Stomach (tissue), 19 donors: ENCODE results near the gene OBSCN. TPM values are rescaled to one million over a fixed set of nuclear protein-coding genes. Genes with fewer than 3 reads are reported as not detected.

Source experiments
- DNase-seq, 2 donors: peaks; one replicate each; pipeline versions ENCODE4 v3.0.0 to v3.0.0-alpha.2; 2013 to 2019
- H3K27ac ChIP-seq, 5 donors: fragments of 200-600 bp in 4 of 5; sonication (generic) in 4 of 5; one replicate each; pipeline ENCODE4 v1.5.1; 2013 to 2019; ENCODE audit warnings: mild to moderate bottlenecking in 1 of 5, moderate library complexity in 1 of 5
- H3K27me3 ChIP-seq, 3 donors: fragments of 200-600 bp; sonication (generic); one replicate each; pipeline ENCODE4 v1.5.1; 2017 to 2019; ENCODE audit warnings: mixed run types in 1 of 3
- H3K36me3 ChIP-seq, 4 donors: fragments of 200-600 bp; sonication (generic); 1 replicate in 3 of 4; 2 replicates in 1 of 4; pipeline ENCODE4 v1.5.1; 2016 to 2019
- H3K4me1 ChIP-seq, 4 donors: fragments of 200-600 bp; sonication (generic); one replicate each; pipeline ENCODE4 v1.5.1; 2016 to 2019
- H3K4me3 ChIP-seq, 4 donors: fragments of 200-600 bp; sonication (generic) in 3 of 4; one replicate each; pipeline ENCODE4 v1.5.1; 2016 to 2019; ENCODE audit warnings: mild to moderate bottlenecking in 1 of 4
- H3K9me3 ChIP-seq, 4 donors: fragments of 200-600 bp; sonication (generic); one replicate each; pipeline ENCODE4 v1.5.1; 2016 to 2019
- CTCF ChIP-seq, 7 experiments: fragments of 450-650 bp in 4 of 7; fragments of 200-600 bp in 3 of 7; sonication (generic) in 3 of 7; IDR thresholded peaks; one replicate each; pipeline ENCODE4 v1.5.1; 2016 to 2019; ENCODE audit warnings: antibody characterized with exemption in 7 of 7, control low read depth in 2 of 7, mild to moderate bottlenecking in 1 of 7
- EP300 ChIP-seq: sonication (generic); formaldehyde crosslinking; IDR thresholded peaks from one replicate; pipeline ENCODE4 v1.6.1; 2017; ENCODE audit warnings: antibody characterized with exemption
- POLR2A ChIP-seq, 4 donors: fragments of 450-650 bp; IDR thresholded peaks; one replicate each; pipeline ENCODE4 v1.6.1; 2016; ENCODE audit warnings: antibody characterized with exemption in 4 of 4, control low read depth in 2 of 4, mild to moderate bottlenecking in 1 of 4, moderate library complexity in 1 of 4
- POLR2AphosphoS5 ChIP-seq, 3 donors: sonication (generic); formaldehyde crosslinking; IDR thresholded peaks; one replicate each; pipeline ENCODE4 v1.6.1; 2016; ENCODE audit warnings: antibody characterized with exemption in 3 of 3
- WGBS, 5 donors: extraction: QIAGEN DNeasy Blood & Tissue Kit in 3 of 5; methylation state at CpG; one replicate each; pipeline versions ENCODE4 v1.1.5 to v1.1.7; 2013 to 2018; 5-methylcytosine and 5-hydroxymethylcytosine counted together
- intact Hi-C: fragments of 100-400 bp; cut with DNase I; formaldehyde crosslinking; loops from one replicate; pipeline ENCODE4 v1.15.1; 2023; ENCODE audit warnings: low total_unique reads
- long read RNA-seq, 10 donors: transcript quantifications; one replicate each; lab custom pipeline, GENCODE V29; 2026
- polyA plus RNA-seq, 3 donors: library from polyadenylated mRNA; stranded (reverse); fragments of 200-250 nt; gene quantifications; one replicate each; pipeline ENCODE4 v1.2.3, GENCODE V29; 2013
- total RNA-seq, 5 donors: library from RNA; depleted of rRNA; stranded (reverse); fragments of >200 nt; gene quantifications; one replicate each; pipeline versions ENCODE4 v1.1.0 to v1.2.3, GENCODE V29; 2014 to 2016
- donor health status: healthy with polysubstance abuse.
- donor health status: Bipolar disorder and iron deficiency.
- donor health status: healthy.

Gene OBSCN
- total RNA-seq (100 to 1,000 TPM in 1 of 5 donors, 10 to 100 TPM in 4; 24.6 to 111 (median 39.1) TPM), polyA plus RNA-seq (10 to 100 TPM in 1 of 3 donors, 1 to 10 TPM in 2; 7.2 to 19.7 (median 7.7) TPM)
- long read RNA-seq, donor 1, result 0 reads
- long read RNA-seq, donor 2, partial matches to known transcripts, result 8 of 8 reads
- long read RNA-seq, donor 2, other reads (novel, unspliced or antisense), result 0 of 8 reads
- long read RNA-seq, donor 3, partial matches to known transcripts, result 0 of 1 reads
- long read RNA-seq, donor 3, other reads (novel, unspliced or antisense), result 0 of 1 reads
- long read RNA-seq, donor 4, partial matches to known transcripts, result 0 of 1 reads
- long read RNA-seq, donor 4, other reads (novel, unspliced or antisense), result 0 of 1 reads
- long read RNA-seq, donor 5, partial matches to known transcripts, result 0 of 2 reads
- long read RNA-seq, donor 5, other reads (novel, unspliced or antisense), result 0 of 2 reads
- long read RNA-seq, donor 6, result 0 reads
- long read RNA-seq, donor 7, partial matches to known transcripts, result 0 of 1 reads
- long read RNA-seq, donor 7, other reads (novel, unspliced or antisense), result 0 of 1 reads
- long read RNA-seq, donor 8, partial matches to known transcripts, result 5 of 6 reads
- long read RNA-seq, donor 8, other reads (novel, unspliced or antisense), result 0 of 6 reads
- long read RNA-seq, donor 9, partial matches to known transcripts, result 0 of 1 reads
- long read RNA-seq, donor 9, other reads (novel, unspliced or antisense), result 0 of 1 reads
- long read RNA-seq, donor 10, partial matches to known transcripts, result 0 of 1 reads
- long read RNA-seq, donor 10, other reads (novel, unspliced or antisense), result 0 of 1 reads

- H3K36me3 ChIP-seq, result no peaks in the 10 kb centered on the region
- TF ChIP-seq POLR2AphosphoS5 (IDR thresholded peaks at IDR 0.05), result no peak
- TF ChIP-seq CTCF (IDR thresholded peaks at IDR 0.05), result no peak
- no peak for TF ChIP-seq POLR2A (IDR thresholded peaks at IDR 0.05)
- no peak for TF ChIP-seq EP300
- intact Hi-C loops, result no loop called here
- H3K4me3 ChIP-seq, result no peak within 1 kb of the TSS
- no peak for DNase-seq
- H3K4me1 ChIP-seq, result peaks cover 8 to 11% (median 8%) of the 10 kb centered on the region in 4 donors
- peaks cover 0 to 64% (median 21%) of the 10 kb centered on the region in 3 donors for H3K27me3 ChIP-seq
- no peaks in the 10 kb centered on the region for H3K9me3 ChIP-seq
- H3K27ac ChIP-seq, result no peak within 1 kb of the TSS
- WGBS, 5 donors, result 32 to 47% (median 42%) methylated on average over 15 to 30 of the region's 30 CpGs
Measured at GRCh38 chr1:228207851-228208821, at the start of gene OBSCN. OBSCN (plus strand) TSS chr1:228208044; CDS start chr1:228211784, 3,740 bp downstream.

- no peak overlapping the region for H3K27ac ChIP-seq
- no peak for DNase-seq
- TF ChIP-seq CTCF (IDR thresholded peaks at IDR 0.05) (no peak), POLR2AphosphoS5 (IDR thresholded peaks at IDR 0.05) (no peak), POLR2A (IDR thresholded peaks at IDR 0.05) (no peak), EP300 (no peak)
- peaks cover 18 to 36% (median 20%) of the 10 kb centered on the region in 4 donors for H3K4me1 ChIP-seq
- WGBS, 5 donors, result 50 to 72% (median 69%) methylated on average over 49 to 98 of the region's 98 CpGs
- H3K36me3 ChIP-seq, result no peaks in the 10 kb centered on the region
- H3K4me3 ChIP-seq, result no peak overlapping the region
- H3K27me3 ChIP-seq, result peaks cover 0 to 18% (median 10%) of the 10 kb centered on the region in 3 donors
- H3K9me3 ChIP-seq, result no peaks in the 10 kb centered on the region
- intact Hi-C loops, result no loop called here
Measured at GRCh38 chr1:228158151-228159007, 49.5 kb upstream of the OBSCN start.

- DNase-seq, result no peak
- WGBS, 5 donors, result 82 to 93% (median 86%) methylated on average over 11 to 14 of the region's 14 CpGs
Measured at GRCh38 chr1:228159008-228159665, 48.7 kb upstream of the OBSCN start.

More at GRCh38 chr1:228159008-228159665, 48.7 kb upstream of the OBSCN start:
- TF ChIP-seq POLR2A (IDR thresholded peaks at IDR 0.05), result no peak
- TF ChIP-seq CTCF (IDR thresholded peaks at IDR 0.05), result no peak
- no peak for TF ChIP-seq POLR2AphosphoS5 (IDR thresholded peaks at IDR 0.05)
- TF ChIP-seq EP300, result no peak
- intact Hi-C loops, result no loop called here
- peaks cover 0 to 21% (median 10%) of the 10 kb centered on the region in 3 donors for H3K27me3 ChIP-seq
- H3K27ac ChIP-seq, result no peak overlapping the region
- no peaks in the 10 kb centered on the region for H3K36me3 ChIP-seq
- H3K4me3 ChIP-seq, result no peak overlapping the region
- H3K9me3 ChIP-seq, result no peaks in the 10 kb centered on the region
- peaks cover 20 to 38% (median 26%) of the 10 kb centered on the region in 4 donors for H3K4me1 ChIP-seq
